ENCODE results near the gene AZU1.

DNA sequence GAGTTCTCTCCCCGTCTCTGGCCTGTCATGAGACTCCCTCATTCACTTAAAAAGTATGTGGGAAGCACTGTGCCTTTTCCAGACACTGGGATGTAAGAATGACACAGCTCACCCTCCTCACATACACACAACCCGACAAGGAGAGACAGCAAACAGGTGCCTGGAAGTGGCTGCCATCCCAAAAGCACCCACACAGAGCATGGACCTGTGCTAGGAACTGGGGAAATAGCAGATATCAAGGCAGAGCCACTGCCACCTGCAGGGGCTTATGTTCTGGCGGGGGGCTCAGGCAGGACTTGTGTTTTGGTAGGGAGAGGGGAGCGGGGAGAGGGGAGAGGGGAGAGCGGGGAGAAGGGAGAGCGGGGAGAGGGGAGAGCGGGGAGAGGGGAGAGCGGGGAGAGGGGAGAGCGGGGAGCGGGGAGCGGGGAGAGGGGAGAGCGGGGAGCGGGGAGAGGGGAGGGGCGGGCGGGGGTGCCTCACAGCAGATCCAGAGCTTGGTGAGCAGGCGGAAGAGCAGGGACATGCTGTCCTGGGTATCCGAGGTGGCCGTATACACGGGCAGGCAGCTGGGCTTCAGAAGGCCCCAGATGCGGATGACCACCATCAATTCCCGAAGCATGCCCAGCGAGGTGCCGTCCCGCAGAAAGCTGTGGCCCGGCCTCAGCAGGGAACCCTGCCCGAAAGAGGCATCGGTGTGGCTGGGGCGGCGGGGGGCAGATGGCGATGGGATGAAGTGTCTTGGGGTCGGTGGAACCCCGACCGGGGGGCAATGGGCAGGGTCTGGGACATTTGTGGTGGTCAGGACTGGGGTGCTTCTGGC, 44.0 kb downstream of the AZU1 start:
- TF ChIP-seq, protein P1, sequence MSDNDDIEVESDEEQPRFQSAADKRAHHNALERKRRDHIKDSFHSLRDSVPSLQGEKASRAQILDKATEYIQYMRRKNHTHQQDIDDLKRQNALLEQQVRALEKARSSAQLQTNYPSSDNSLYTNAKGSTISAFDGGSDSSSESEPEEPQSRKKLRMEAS (IDR thresholded peaks at IDR 0.05) = no peak
- TF ChIP-seq CTCF (IDR thresholded peaks at IDR 0.05; ENCODE audit: low read depth, low read length, missing input control) = no peak
- no peak for TF ChIP-seq FOXA2 (IDR thresholded peaks at IDR 0.05)
- no peak for TF ChIP-seq YY1 (IDR thresholded peaks at IDR 0.05)
- TF ChIP-seq JUND (IDR thresholded peaks at IDR 0.05) = no peak
- no peak for TF ChIP-seq RAD21 (IDR thresholded peaks at IDR 0.05)
- TF ChIP-seq, protein P2, sequence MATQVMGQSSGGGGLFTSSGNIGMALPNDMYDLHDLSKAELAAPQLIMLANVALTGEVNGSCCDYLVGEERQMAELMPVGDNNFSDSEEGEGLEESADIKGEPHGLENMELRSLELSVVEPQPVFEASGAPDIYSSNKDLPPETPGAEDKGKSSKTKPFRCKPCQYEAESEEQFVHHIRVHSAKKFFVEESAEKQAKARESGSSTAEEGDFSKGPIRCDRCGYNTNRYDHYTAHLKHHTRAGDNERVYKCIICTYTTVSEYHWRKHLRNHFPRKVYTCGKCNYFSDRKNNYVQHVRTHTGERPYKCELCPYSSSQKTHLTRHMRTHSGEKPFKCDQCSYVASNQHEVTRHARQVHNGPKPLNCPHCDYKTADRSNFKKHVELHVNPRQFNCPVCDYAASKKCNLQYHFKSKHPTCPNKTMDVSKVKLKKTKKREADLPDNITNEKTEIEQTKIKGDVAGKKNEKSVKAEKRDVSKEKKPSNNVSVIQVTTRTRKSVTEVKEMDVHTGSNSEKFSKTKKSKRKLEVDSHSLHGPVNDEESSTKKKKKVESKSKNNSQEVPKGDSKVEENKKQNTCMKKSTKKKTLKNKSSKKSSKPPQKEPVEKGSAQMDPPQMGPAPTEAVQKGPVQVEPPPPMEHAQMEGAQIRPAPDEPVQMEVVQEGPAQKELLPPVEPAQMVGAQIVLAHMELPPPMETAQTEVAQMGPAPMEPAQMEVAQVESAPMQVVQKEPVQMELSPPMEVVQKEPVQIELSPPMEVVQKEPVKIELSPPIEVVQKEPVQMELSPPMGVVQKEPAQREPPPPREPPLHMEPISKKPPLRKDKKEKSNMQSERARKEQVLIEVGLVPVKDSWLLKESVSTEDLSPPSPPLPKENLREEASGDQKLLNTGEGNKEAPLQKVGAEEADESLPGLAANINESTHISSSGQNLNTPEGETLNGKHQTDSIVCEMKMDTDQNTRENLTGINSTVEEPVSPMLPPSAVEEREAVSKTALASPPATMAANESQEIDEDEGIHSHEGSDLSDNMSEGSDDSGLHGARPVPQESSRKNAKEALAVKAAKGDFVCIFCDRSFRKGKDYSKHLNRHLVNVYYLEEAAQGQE (IDR thresholded peaks at IDR 0.05) = no peak
- TF ChIP-seq GABPA (IDR thresholded peaks at IDR 0.05 in 1 of 2, conservative IDR thresholded peaks at IDR 0.05 in 1 of 2) = no peak

All from liver (tissue), 3 donors.